ENCODE measurements around the gene GAS7.
A peak's percentile ranks its signal among the peaks of the same experiment; 100 is the strongest.

The GAS7 gene

DNA sequence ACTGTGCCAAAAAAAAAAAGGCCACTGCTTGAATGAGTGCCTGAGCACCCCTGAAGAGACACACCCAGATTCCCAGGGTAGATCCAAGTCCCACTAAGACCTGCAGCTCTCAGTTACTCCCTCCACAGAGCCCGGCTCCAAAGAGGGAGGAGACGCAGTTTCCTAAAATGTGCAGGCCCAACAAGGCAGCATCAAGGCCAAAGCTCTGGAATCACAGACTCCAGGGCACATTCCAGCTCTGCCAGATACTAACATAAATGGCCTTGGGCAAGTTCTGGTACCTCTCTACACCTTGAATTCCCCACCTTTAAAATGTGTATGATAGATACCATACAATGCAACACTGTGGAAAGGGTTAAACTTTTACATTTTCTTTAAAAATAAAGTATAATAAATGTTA is 57.0 kb downstream of the GAS7 start:
- no peak for DNase-seq (ENCODE audit: low read depth, low spot score)
- H3K27ac ChIP-seq, result no peak overlapping the region

DNA sequence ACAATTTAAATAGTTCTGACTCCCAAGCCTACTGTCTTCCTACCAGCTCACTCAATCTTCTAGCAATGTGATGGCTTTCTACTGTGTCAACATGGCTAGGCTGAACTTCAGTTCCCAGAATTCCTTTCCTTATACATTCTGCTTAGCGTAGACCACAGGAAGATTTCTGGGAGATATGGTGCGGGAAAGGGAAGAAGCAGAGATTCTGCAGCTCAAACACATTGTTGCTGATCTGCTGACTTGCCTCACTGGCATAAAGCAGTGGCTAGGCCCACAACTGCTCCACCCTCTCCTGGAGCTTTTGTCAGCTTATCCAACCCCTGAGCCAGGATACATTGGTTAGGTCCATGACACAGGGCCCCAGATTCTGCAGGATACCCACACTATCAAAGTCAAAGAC is 58.8 kb downstream of the GAS7 start:
- no peak for DNase-seq (ENCODE audit: low read depth, low spot score)
- H3K27ac ChIP-seq, result no peak overlapping the region

DNA sequence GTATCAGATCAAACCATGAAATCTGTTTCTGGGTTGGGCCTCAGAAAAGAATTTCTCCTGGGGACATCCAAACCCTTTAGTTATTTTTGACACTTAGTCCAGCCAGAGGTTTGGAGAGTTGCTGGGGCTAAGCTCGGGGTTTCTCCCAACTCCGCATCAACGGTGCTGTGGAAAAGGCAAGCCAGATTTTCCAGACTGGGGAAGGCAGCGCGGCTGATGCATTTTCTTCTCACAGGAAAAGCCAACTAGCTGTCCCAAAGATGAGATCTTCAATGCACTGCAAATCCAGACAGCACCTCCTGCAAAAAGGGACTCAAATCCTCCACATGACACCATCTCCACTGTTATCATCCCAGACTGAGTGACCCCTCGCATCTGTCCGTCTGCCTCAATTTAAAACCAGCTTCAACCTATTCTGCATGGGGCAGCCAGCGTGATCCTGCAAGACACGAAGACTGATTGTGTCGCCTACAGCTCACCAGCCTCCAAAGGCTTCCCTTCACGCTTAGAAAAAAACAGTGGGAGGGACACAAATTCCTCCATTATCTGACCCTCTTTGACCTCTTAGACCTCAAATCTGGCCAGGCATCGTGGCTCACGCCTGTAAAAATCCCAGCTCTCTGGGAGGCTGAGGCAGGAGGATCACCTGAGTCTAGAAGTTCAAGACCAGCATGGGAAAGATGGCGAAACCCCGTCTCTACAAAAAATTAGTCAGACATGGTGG is 62.0 kb downstream of the GAS7 start:
- H3K27ac ChIP-seq, result no peak overlapping the region
- DNase-seq (ENCODE audit: low read depth, low spot score), result no peak

DNA sequence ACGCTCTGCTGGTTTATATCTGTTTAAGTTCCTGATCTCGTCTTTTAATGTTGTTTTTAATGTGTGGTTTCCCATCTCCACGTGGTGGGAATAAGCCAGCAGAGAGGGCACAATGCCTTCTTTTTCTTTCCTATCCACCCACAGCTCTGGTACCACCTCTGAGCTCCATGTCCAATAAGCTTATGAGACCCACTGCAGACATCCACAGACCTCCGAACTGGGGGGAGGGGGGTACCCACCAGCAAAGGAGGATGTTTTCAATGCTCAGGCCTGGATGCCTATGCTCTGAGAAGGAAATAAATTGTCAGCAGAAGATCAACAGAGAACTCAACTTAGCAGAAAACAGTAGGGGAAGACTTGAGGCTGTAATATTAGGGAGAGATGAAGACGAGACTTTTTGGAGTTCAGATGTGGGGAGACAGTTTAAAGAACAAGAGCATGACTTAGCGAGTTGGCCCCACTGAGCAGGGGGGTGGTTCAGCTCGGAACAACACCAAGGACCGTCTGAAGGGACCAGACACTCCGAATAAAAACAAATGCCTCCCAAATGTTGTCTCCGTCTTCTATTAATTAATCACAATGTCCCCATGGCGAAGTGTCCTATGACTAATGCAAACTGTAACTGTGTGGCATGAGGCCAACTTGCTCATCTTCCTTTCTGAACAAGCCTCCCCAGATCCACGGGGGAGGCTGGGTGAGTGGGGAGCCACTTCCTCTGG is 62.7 kb downstream of the GAS7 start:
- DNase-seq (ENCODE audit: low read depth, low spot score), result no peak
- no peak overlapping the region for H3K27ac ChIP-seq

DNA sequence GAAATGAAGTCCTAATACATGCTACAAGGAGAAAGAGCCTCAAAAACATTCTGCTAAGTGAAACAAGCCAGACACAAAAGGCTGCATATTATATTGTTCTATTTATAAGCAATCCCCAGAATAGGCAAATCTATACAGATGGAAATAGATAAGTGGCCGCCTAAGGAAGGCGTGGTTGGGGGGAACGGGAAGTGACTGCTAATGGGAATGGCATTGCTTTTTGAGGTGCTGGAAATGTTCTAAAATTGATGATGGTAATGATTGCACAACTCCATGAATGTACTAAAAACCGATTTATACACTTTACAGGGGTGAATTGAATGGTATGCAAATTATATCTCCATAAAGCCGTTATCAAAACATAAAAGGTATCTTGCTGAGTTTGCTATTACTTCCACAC is 67.7 kb downstream of the GAS7 start:
- H3K27ac ChIP-seq, result no peak overlapping the region
- no peak for DNase-seq (ENCODE audit: low read depth, low spot score)

DNA sequence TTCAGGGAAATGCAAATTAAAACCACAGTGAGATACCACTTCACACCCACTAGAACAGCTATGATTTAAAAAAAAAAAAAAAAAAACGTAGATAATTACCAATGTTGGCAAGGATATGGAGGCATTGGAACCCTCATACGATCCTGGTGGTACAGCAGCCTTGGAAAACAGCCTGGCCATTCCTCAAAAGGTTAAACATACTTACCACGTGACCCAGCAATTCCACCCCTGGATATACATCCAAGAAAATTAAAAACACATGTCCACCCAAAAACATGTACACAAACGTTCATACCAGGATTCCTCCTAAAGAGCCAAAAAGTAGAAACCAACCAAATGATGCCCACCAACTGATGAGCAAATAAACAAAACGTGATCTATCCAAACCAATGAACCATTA is 68.1 kb downstream of the GAS7 start:
- no peak overlapping the region for H3K27ac ChIP-seq
- DNase-seq (ENCODE audit: low read depth, low spot score), result no peak

DNA sequence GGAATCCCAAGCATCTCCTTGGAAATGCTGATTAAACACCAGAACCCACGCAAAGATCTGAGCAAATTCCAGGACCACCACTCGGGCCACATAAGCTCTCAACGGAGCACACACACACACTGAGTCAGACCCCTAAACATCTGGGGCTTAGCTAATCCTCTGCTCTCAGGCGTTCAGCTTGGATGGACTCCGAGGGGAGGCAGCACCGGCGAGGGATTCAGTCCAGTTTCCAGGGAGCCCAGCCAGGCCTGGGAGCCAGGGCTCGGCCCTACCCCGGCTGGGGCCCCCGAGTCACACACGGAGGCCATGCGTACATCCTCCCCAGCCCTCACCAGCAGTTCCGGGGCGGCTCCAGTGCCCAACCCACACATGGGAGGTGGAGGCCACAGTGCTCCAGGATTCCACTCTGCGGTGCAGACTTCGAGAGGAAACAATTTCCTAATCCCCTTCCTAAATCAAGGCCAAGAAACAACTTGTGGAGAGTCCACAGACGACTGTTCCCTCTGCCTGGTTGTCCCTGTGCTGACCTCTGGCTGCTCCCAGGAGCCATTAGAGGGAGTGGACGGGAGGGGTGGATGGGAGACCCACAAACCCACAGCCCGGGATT is 70.5 kb downstream of the GAS7 start:
- H3K27ac ChIP-seq, result no peak overlapping the region
- DNase-seq (ENCODE audit: low read depth, low spot score), result no peak

DNA sequence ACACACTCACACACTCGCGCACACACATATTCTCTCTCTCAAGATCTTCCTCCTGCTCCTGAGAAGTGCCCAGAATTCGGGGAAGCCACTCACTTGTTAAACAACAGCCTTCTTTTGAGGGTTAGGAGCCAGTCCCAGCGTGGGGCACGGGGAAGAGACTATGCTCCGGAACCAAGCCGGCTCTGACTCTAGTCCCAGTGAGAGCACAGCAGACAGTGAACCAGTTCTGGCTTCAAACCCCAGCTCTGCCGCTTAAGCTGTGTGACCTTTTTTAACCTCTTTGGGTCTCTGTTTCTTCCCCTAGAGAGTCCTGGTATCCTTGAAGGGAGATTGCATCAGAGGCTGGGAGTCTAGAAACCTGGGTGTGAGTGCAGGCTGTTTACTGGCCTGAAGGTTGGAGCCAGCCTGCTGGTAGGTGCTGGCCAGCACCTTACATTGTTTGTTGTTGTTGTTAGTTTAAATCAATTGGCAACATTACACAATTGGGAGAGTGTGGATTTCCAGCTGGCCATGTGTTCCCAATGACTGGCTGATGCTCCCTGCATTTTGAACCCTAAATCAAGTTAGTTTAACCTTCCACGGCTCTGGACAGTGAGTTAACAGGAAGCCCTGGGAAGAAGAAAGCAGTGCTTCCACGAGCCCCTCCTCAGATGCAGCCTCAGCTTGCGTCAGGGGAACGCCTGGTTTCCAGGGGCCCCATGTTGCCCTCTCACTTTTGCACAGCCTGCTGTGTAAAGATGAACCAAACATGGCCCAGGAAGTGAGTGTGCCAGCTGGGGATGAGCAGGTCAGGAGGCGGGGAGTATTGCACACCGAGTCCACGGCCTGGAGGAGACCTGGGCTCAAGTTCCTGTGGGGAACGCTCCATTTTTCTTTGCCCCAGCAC is 71.5 kb downstream of the GAS7 start:
- DNase-seq (ENCODE audit: low read depth, low spot score), result no peak
- no peak overlapping the region for H3K27ac ChIP-seq

DNA sequence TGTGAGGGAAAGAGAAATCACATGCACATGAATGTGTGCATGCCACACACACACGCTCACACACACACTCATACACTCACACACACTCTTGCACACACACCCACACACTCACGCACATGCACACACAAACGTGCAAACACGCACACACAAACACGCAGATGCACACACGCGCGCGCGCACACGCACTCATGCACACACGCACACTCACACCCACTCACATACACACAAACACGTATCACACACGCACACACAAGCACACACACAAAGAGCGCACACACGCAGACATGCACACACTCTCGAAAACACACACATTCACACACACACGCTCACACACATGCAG is 72.2 kb downstream of the GAS7 start:
- DNase-seq (ENCODE audit: low read depth, low spot score), result no peak
- H3K27ac ChIP-seq, result no peak overlapping the region

DNA sequence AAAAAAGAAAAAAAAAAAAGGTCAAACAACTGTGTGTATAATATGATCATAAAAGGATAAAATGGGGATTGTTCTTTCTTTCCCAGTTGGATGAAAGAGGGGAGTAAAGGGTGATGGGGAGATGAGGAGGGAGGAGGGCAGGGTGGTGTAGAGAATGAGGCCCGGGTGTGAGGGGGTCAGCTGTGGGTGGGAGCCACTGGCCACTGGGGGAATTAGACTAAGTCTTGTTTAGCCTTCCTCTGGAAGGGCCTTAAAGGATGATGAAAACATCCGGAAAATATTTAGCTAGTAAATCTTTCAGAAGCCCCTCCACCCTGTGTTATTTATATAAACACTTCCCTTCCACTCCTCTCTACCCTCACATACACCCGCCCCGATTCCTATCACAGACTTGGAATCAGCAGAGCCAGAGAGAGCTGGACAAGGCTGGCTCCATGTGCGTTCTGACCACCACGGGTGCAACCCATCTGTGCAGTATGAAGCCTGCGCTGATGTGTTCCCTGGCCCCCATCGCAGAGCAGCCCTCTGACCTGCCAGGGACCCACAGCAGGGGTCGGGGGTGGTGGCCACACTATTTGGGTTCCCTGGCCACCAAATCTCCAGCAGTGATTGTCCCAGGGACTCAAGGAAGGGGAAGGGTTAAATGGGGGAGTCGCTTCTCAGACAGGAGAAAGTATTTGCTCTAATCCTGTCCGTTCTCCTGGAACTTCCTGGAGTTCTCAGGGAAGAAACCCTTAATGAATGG is 72.7 kb downstream of the GAS7 start:
- no peak for DNase-seq (ENCODE audit: low read depth, low spot score)
- H3K27ac ChIP-seq, result no peak overlapping the region

DNA sequence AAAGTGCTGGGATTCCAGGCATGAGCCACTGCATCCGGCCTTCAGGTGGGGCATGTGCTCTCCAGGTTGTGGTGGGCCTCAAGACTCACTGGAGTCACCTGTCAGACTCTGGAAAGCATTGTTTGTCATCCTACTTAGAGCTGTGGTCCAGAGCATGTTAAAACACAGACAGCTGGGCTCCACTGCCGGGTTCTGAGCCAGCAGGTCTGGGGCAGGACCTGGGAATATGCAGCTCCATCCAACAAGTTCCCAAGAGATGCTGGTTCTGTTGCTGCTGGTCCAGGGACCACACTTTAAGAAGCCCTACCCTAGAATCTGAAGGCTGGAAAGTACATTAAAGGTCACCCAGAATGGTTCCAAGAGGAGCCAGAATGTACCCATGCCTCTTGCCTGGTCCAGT is 75.3 kb downstream of the GAS7 start:
- no peak for DNase-seq (ENCODE audit: low read depth, low spot score)
- H3K27ac ChIP-seq, result no peak overlapping the region

DNA sequence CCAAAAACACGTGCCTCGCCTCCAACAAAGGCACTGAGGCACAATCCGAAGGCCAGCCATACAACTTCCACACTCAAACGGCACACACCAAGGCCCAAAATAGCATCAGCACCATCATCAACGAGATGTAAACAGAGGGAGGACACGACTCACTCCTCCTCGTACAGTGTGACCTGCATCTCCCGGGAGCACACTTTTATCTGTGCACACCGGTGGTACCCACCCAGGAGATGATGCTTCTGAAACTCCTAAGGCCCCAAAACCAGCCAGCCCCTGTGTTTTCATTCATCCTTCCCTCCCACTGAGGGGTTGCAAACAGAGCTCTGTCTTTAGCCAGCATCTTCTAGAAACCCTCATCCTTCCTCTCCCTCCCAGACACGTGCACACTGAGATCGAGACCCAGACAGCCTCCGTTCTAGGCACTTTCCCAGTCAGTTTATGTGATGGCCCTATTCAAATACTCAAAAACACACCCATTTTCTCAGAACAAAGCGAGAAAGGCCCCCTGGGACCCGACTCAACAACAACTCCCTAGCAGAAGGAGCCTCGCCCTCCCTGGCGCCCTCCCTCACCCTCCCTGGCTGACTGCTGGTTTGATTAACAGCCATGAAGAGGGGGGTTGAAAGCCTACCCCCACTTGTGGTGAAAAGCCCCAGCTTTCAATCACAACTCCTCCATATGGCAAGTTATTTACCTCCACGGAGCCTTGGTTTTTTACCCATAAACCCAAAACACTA is 76.3 kb downstream of the GAS7 start:
- DNase-seq (ENCODE audit: low read depth, low spot score), result no peak

DNA sequence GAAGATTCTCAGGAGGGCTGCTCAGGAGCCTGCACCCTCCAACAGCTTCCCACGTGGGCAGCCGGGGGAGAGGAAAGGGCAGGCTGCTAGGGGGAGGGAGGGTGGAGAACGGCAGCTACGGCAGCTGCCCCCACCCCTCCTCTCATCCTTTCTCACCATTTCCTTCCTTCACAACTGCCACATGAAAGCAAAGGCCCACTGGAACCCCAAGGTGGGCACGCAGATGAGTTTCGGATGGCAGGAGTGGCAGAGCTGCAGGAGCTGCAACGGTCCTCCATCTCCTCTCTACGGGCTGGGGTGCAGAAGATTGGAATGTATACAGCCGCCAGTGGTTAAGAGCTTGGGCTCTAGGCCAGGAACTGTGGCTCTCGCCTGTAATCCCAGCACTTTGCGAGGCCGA is 77.7 kb downstream of the GAS7 start:
- no peak for DNase-seq (ENCODE audit: low read depth, low spot score)
- no peak overlapping the region for H3K27ac ChIP-seq

More for the DNA sequence above, 76.3 kb downstream of the GAS7 start:
- H3K27ac ChIP-seq, result no peak overlapping the region

DNA sequence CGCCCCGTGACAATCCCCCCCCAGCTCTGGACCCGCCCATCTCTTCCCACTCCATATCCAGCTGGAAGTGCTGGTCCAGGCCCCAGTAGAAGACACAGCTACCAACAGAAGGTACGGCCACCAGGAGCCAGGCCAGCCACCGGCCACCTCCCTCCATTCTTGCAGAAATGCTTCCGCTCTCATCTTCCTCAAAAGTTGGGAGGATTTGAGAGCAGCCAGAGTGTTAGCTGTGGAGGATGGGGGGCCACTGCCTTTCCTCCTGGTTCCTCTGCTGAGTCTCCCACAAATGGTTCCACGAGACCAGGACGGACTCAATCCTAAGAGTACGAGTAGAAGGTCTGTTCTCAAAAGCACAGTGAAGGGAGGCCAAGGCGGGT is 78.3 kb downstream of the GAS7 start:
- no peak for DNase-seq (ENCODE audit: low read depth, low spot score)
- H3K27ac ChIP-seq, result no peak overlapping the region

DNA sequence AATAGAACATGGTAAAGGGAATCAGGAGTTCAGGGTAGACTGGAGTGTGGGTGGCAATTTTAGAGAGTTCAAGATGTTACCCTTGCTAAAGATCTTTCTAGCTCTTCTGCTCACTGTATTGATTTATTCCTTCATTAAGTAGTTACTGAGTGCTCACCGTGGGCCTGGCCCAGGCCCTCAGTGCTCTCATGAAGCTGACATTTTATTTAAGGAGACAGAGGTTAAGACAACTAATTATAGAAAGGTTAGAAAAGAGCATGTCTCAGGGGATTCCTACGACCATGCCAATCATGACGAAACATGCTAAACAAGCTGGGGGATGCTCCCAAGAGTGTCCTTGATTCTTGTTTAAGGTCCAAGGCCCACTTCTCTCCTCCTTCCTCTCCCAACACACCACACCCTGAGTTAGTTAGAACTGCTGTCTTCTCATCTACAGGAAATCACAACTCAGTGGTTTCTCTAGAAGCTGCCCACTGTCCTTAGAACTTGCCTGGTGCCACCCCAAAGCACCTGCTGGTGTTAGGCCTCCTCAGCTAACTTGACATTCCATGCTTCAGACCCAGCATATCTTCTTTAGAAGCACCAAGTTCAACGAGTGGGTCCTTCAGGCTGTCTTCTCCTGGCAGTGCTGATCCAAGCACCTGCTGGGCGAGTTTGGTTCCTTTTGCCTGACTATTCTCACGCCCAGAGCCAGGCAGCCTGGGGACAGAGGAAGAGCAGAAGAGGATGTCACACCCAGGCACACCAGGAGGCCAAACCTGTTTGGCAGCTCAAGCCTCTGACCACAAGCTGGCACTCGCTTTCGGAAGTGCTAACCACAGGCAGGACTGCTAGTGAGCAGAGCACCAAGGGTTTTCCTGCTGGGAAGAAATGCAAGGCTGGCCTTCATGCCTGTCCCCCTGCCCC is 79.0 kb downstream of the GAS7 start:
- peak overlapping the region; percentile 17 for H3K27ac ChIP-seq
- peak; percentile 77 for DNase-seq (ENCODE audit: low read depth, low spot score)

DNA sequence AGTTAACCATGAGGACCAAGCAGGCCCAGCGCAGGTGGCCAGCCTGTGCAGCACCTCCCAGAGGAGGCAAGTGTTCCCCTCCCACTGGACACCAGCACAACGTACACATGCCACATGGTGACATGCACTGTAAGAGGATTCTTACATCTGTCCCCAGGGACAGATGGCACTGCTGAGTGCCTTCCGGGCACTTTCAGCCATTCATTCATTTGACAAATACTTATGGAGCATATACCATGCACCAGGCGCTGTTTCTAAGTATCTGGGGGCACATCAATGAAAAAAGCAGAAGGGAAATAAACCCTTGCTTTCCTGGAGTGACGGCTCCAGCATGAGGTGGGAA is 79.6 kb downstream of the GAS7 start:
- DNase-seq (ENCODE audit: low read depth, low spot score), result no peak
- no peak overlapping the region for H3K27ac ChIP-seq

DNA sequence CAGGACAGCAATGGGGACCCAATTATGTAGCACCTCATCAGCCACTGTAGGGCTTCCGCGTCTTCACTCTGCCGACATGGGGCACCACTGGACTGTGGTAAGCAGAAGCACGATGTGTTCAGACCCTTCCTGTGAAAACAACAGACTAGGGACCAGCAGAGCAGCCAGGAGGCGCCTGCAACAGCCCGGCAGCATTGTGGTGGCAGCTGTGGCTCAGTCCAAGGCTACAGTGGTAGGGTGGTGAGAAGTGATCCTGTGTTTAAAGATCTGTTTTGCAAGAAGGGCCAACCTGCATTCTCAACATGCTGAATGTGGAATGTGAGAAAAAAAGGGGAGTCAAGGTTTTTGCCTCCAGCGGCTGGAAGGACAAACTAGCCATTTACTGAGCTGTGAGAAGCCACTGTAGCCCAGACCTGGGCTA is 80.8 kb downstream of the GAS7 start:
- DNase-seq (ENCODE audit: low read depth, low spot score), result no peak
- H3K27ac ChIP-seq, result no peak overlapping the region

DNA sequence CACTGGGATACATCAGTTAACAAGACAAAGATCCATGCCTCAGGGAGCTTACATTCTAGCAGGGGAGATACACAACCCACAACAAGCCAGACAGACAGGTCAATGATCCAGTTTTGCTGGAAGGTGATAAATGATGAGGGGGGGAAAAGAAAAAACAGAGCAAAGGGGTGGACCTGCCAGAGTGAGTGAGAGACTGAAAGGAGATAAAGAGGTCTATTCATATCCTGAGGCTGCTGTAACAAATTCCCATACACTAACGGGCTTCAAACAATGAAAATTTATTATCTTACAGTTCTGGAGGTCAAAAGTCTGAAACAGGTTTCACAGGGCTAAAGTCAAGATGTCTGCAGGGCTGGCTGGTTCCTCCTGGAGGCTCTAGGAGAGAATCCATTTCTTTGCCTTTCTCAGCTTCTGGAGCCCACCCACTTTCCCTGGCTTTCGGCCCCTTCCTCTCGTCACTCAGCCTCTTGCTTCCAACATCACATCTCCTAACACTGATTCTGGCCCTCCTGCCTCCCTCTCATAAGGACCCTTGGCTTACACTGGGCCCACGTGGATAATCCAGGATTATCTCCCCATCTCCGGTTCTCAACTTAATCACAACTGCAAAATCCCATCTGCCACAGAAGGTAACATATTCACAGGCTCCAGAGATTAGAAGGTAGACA is 81.5 kb downstream of the GAS7 start:
- no peak for DNase-seq (ENCODE audit: low read depth, low spot score)
- H3K27ac ChIP-seq, result no peak overlapping the region
